HG03439 (cell line): ENCODE data around the gene NPBWR2.
"Not testable (repeated sequence)": the region's sequence is repeated elsewhere in the genome, so short reads cannot be mapped to it uniquely, and the experiment has no call there.

Source experiments
- ATAC-seq: cut with Tn5 transposase; IDR thresholded peaks from one replicate; pipeline ENCODE4 v1.9.1; 2021; ENCODE audit warnings: mild to moderate bottlenecking, moderate library complexity; ENCODE audit not compliant: unreplicated experiment

The NPBWR2 gene

GRCh38 chr20:64144144-64144912, 37.0 kb upstream of the NPBWR2 start:
- ATAC-seq, result no peak

DNA sequence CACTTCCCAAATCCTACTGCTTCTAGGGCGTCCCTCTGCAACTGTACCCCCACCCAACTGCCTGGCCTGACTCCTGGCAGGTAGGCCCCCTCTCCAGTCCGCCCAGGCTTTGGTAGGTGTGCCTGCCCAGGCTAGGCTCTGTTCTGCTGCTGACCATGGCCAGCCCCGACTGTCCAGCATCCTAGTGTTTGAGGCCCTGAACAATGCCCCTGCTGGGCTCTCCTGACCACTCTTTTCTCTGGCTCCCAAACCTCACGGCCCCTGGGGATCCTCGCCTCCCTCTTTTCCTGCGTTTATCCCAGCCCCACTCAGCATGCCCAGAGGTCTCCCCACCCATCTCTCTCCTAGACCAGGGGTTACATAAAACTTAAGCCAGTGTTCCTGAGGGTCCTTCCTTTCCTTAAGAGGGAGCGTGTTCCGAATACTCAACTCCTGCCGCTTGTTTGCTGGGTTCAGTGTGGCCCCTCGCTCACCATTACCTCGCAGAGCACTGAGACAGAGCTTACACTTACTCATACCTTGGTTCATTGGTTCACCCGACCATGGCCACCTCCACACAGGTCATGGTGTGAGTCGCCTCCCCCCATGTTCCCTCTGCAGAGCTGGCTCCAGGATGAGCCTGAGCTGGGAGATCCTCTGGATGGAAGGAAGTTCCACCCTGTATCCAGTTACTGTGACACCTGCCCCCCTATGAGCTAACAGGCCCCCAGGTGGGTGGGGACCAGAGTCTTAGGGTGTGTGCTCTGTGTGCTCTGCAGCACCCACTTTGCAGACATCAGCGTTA, 35.8 kb upstream of the NPBWR2 start:
- ATAC-seq, result no peak

- no peak for ATAC-seq
Observed at GRCh38 chr20:64142590-64142989, 35.2 kb upstream of the NPBWR2 start.

- ATAC-seq, result no peak
Observed at GRCh38 chr20:64140956-64141355, 33.6 kb upstream of the NPBWR2 start.

GRCh38 chr20:64140061-64140931, 32.9 kb upstream of the NPBWR2 start:
- no peak for ATAC-seq

- ATAC-seq, result no peak
Observed at GRCh38 chr20:64139199-64140060, 32.1 kb upstream of the NPBWR2 start.

GRCh38 chr20:64138276-64138815, 31.0 kb upstream of the NPBWR2 start:
- ATAC-seq, result no peak

DNA sequence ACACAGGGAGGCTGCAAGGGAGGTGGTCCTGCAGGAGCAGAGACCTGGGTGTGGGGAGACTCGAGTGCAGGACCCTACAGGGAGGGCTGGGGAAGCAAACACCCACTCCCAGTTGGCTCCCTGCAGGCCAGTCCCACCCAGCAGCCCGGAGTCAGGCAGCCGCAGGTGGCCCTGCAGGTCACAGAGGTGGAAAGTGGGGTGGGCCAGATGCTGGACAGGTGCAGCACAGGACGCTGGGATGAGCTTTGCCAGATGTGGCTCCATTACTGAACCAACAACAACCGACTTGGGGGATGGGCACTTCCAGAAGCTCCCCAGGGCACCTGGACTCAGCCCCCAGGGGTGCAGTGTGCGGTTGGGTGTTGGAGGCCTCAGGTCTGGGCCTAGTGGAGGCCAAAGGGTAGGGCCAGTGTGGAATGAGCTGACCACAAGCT, 30.2 kb upstream of the NPBWR2 start:
- no peak for ATAC-seq

DNA sequence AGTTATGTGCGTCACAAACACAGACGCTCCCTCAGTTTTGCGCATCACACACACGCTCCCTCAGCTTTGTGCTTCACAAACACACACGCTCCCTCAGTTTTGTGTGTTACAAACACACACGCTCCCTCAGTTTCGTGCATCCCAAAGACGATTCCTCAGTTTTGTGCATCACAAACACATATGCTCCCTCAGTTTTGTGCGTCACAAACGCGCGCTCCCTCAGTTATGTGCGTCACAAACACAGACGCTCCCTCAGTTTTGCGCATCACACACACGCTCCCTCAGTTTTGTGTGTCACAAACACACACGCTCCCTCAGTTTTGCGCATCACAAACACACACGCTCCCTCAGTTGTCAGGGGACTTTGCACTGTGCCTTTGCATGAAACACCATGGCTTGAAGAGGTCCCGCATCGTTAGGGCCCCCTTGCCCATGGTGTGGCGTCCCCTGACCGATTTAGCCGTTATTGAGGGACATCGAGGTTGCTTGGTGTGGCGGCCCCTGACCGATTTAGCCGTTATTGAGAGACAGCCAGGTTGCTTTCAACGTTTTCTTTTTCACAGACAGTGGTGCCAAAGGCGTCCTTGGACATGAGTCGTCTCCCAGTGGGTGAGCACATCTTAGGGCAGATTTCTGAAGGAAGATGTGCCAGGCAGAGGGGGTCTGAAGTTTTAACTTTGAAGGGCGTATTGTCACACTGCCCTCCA, 28.8 kb upstream of the NPBWR2 start:
- ATAC-seq, result no peak

- ATAC-seq, result not testable (repeated sequence)
Observed at GRCh38 chr20:64134744-64135143, 27.4 kb upstream of the NPBWR2 start.

GRCh38 chr20:64133951-64134407, 26.6 kb upstream of the NPBWR2 start:
- ATAC-seq, result no peak

GRCh38 chr20:64131406-64131805, 24.0 kb upstream of the NPBWR2 start:
- ATAC-seq, result no peak

DNA sequence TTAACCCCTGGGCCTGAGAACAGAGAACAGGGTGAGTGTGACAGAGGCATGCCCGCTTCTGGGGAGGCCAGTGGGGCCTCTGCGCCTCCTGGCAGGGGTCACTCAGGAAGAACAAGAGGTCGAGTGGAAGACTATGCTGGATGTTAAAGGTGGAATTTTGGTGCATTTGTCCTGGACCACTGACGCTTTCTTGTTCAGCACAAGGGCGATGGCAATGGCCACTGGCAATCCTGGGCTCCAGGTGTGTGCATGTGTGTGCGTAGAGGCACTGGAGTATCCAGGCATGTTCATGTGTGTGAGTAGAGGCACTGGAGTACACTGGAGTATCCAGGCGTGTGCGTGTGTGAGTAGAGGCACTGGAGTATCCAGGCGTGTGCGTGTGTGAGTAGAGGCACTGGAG, 23.5 kb upstream of the NPBWR2 start:
- no peak for ATAC-seq

DNA sequence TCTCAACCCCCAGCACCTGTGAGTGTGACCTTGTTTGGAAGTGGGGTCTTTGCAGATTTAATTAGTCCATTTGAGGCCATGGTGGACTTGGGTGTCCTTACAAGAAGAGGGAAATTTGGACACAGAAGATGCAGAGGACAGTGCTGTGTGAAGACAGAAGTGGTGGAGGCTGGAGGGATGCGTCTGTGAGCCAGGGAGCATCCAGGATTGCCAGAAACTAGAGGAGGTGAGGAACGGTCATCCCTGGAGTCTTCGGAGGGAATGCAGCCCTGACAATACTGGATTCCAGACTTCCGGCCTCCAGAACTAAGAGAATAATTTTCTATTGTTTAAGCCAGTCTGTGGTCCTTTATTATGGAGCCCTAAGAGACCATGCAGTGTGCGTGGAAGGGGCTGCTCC, 22.9 kb upstream of the NPBWR2 start:
- ATAC-seq, result no peak

DNA sequence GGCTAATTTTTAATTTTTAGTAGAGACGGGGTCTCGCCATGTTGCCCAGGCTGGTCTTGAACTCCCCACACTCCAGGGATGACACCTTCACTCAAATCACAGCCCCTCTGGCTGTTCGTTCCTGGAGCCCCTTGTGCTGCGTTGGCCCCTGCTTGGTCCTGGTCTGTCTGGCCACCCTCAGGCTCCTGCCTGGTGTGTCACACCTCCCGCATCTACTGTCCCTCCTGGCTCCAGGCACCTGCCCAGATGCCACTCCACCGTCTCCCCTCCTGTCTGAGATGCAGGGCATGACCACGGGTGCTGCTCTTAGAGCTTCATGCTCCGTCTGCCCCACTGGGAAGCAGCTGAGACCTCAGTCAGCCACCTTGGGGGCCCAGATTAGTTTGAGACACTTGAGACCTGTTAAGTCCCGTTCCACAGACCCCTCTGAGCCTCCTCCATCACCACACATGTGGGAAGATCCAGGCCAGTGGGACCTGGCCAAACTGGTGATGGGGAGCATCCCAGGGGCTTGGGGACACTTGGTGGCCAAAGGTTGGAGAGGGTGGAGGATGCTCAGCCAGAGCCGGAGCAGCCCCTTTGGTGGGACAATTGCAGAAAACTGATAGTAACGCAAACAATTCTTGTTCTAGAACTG, 21.9 kb upstream of the NPBWR2 start:
- ATAC-seq, result no peak

- not testable (repeated sequence) for ATAC-seq
Observed at GRCh38 chr20:64123517-64123916, 16.2 kb upstream of the NPBWR2 start.

GRCh38 chr20:64122927-64123326, 15.6 kb upstream of the NPBWR2 start:
- not testable (repeated sequence) for ATAC-seq

DNA sequence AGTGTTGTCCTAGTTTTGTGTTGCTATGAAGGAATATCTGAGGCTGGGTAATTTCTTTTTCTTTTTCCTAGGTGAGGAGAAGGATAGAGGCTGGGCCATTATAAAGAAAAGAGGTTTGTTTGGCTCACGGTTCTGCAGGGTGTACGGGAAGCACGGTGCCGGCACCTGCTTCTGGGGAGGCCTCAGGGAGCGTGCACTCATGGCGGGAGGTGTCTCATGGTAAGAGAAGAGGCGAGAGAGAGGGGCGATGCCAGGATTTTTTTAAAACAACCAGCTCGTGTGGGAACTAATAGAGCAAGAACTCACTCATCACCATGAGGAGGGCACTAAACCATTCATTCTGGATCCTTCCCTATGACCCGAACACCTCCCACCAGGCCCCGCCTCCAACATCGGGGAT, 14.2 kb upstream of the NPBWR2 start:
- ATAC-seq, result no peak
